ENCODE measurements around the gene SLC2A13. TPM values are rescaled to one million over a fixed set of nuclear protein-coding genes. Genes with fewer than 3 reads are reported as not detected.

SLC2A13 gene
- total and polyA plus RNA-seq, 10 of the 15 experiments (the other 5 are each of a cell fraction or from before 2014, with no cell fraction given), result 0.05 to 3.7 (median 0.25) TPM

DNA sequence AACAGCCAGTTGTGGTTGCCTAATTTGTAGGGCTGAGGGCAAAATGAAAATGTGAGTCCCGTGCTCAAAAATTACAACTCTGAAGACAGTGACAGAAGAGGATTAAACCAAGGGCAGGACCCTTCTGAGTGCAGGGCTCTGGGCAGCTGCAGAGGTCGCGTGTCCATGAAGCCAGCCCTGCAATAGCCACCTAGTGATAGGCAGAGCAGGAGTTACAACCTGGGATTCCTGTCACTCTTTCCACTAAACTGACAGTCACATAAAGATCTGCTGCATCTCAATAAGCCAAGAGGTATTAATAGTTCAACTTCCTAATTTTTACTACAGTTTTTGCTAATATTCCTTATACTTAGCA lies 94.1 kb downstream of the SLC2A13 start (continued):
- TF ChIP-seq SUPT20H (IDR thresholded peaks at IDR 0.05; ENCODE audit: borderline replicate concordance, control insufficient read depth, low read depth, low read length) (no peak), NBN (IDR thresholded peaks at IDR 0.05) (no peak), CEBPB (IDR thresholded peaks at IDR 0.05; ENCODE audit: borderline replicate concordance in 1 of 2, low read depth in 2 of 2, low read length in 2 of 2) (no peak), HDGF (IDR thresholded peaks at IDR 0.05) (no peak), IKZF2 (IDR thresholded peaks at IDR 0.05) (no peak)
- TF ChIP-seq, protein P1, sequence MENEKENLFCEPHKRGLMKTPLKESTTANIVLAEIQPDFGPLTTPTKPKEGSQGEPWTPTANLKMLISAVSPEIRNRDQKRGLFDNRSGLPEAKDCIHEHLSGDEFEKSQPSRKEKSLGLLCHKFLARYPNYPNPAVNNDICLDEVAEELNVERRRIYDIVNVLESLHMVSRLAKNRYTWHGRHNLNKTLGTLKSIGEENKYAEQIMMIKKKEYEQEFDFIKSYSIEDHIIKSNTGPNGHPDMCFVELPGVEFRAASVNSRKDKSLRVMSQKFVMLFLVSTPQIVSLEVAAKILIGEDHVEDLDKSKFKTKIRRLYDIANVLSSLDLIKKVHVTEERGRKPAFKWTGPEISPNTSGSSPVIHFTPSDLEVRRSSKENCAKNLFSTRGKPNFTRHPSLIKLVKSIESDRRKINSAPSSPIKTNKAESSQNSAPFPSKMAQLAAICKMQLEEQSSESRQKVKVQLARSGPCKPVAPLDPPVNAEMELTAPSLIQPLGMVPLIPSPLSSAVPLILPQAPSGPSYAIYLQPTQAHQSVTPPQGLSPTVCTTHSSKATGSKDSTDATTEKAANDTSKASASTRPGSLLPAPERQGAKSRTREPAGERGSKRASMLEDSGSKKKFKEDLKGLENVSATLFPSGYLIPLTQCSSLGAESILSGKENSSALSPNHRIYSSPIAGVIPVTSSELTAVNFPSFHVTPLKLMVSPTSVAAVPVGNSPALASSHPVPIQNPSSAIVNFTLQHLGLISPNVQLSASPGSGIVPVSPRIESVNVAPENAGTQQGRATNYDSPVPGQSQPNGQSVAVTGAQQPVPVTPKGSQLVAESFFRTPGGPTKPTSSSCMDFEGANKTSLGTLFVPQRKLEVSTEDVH (IDR thresholded peaks at IDR 0.05; ENCODE audit: low read depth, partially characterized antibody), result no peak
- TF ChIP-seq, protein P2, sequence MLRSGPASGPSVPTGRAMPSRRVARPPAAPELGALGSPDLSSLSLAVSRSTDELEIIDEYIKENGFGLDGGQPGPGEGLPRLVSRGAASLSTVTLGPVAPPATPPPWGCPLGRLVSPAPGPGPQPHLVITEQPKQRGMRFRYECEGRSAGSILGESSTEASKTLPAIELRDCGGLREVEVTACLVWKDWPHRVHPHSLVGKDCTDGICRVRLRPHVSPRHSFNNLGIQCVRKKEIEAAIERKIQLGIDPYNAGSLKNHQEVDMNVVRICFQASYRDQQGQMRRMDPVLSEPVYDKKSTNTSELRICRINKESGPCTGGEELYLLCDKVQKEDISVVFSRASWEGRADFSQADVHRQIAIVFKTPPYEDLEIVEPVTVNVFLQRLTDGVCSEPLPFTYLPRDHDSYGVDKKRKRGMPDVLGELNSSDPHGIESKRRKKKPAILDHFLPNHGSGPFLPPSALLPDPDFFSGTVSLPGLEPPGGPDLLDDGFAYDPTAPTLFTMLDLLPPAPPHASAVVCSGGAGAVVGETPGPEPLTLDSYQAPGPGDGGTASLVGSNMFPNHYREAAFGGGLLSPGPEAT (IDR thresholded peaks at IDR 0.05; ENCODE audit: low read depth), result no peak

All from GM12878 (cell line).